Suprapubic skin (tissue), 4 donors: ENCODE measurements around the gene MRPS7.

ENCODE experiments used
- EP300 ChIP-seq: sonication (generic); formaldehyde crosslinking; IDR thresholded peaks from one replicate; pipeline ENCODE4 v1.6.1; 2017; ENCODE audit warnings: antibody characterized with exemption
- POLR2A ChIP-seq, 2 donors: fragments of 450-650 bp; IDR thresholded peaks; one replicate each; pipeline ENCODE4 v1.6.1; 2017; ENCODE audit warnings: antibody characterized with exemption in 2 of 2, mild to moderate bottlenecking in 2 of 2, moderate library complexity in 2 of 2
- POLR2AphosphoS5 ChIP-seq, 3 donors: sonication (generic); formaldehyde crosslinking; IDR thresholded peaks; one replicate each; pipeline ENCODE4 v1.6.1; 2017; ENCODE audit warnings: antibody characterized with exemption in 3 of 3
- TF ChIP-seq, protein P1 (sequence below), 2 donors: fragments of 200-600 bp in 1 of 2; fragments of 450-650 bp in 1 of 2; sonication (generic) in 1 of 2; IDR thresholded peaks; one replicate each; pipeline ENCODE4 v1.5.1; 2016 to 2019; ENCODE audit warnings: antibody characterized with exemption in 2 of 2, mild to moderate bottlenecking in 1 of 2, moderate library complexity in 1 of 2

DNA sequence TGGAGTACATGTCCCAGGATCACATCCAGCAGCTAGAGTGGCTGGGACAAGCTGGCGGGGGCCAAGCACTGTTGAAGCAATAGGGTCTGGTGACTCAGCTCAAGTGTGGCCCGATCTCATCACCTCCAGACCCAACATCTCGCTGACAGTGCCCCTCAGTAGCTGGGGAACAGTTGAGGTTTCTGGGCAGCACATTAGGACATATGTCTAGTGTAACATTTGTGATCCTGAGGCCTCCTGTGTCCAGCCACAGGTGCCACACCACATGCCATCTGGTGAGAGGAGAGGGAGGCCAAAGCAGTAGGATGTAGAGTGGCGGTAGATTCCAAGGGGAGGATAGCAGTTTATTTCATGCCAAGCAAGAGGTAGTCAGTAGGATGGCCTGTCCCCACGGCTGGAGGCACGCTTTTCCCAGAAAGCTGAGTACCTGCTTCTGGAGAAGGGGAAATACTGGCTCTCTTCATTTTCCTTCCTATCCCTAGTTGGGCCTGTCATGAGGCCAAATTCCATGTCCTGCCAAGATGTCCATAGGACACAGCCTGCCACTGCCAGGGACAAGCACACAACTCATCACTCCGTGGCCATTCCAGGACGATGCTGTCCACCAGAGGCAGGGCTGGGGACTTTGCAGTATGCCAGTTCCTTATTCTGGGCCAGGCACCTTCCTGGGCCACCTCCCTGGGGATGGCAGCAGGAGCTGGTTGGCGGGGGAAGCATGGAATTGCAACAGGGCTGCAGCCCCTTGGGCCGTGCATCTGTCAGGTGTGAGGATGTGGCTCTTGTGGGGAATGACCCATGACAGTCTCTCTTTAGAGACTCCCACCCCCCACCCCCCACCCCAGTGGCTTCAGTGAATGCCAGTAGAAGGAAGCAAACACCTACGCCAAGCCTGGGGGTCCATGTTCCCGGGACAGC, 24.3 kb upstream of the MRPS7 start:
- no peak for TF ChIP-seq POLR2A (IDR thresholded peaks at IDR 0.05)
- TF ChIP-seq, protein P1, sequence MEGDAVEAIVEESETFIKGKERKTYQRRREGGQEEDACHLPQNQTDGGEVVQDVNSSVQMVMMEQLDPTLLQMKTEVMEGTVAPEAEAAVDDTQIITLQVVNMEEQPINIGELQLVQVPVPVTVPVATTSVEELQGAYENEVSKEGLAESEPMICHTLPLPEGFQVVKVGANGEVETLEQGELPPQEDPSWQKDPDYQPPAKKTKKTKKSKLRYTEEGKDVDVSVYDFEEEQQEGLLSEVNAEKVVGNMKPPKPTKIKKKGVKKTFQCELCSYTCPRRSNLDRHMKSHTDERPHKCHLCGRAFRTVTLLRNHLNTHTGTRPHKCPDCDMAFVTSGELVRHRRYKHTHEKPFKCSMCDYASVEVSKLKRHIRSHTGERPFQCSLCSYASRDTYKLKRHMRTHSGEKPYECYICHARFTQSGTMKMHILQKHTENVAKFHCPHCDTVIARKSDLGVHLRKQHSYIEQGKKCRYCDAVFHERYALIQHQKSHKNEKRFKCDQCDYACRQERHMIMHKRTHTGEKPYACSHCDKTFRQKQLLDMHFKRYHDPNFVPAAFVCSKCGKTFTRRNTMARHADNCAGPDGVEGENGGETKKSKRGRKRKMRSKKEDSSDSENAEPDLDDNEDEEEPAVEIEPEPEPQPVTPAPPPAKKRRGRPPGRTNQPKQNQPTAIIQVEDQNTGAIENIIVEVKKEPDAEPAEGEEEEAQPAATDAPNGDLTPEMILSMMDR (IDR thresholded peaks at IDR 0.05): no peak
- no peak for TF ChIP-seq POLR2AphosphoS5 (IDR thresholded peaks at IDR 0.05)
- TF ChIP-seq EP300: no peak
